T47D (cell line): ENCODE measurements around the gene PPFIA2.

Experiments
- DNase-seq, 2 experiments: peaks; one replicate each; pipeline versions ENCODE4 v3.0.0 to v3.0.0-alpha.2; 2011 to 2012; ENCODE audit warnings: low read depth in 1 of 2, low spot score in 1 of 2
- JUND ChIP-seq: IDR thresholded peaks from 2 replicates; pipeline ENCODE4 v1.6.1; 2012; ENCODE audit warnings: low read depth
- in situ Hi-C: cut with HindIII; loops from 2 replicates; pipeline ENCODE4 v1.10.0; 2016; ENCODE audit warnings: low sequenced_read_pairs, low pct_unique_long_range_greater_than_20kb

PPFIA2 gene

DNA sequence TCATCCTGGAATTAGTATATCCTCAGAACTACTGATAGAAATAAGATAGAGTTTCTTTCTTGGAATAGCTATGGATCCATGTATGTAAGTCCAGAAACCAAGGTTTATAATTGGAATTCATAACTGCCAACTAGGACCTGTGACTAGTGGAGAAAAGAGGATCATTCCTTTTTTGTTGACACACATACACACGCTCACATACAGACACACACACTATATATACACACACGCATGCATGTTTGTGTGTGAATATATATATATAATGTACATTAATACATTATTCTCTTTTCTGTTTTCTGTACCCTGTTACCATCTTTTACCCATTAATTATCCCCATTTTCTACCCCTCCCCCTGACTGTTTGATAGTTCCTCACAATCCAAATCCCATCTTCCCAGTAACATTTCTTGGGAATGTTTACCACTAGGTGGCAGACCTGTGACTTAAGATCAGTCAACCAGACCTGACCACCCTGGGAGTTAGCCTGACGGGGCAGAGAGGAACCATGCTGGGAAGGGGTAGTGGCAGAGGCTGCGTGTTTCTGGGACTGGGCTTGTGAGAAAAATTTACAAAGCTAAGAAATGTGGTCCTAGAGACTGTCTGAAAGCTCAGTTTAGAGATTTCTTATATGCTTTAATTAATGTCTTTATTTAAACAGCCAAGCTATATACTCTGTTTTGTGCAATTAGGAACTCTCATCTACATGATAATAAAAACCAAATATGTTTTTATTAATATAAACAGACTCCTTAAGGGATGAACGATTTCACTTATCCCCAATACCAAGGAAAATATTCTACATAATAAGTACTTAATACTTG, 308.0 kb downstream of the PPFIA2 start:
- in situ Hi-C loops = no loop called here
- TF ChIP-seq JUND = no peak
- DNase-seq = peak; percentile 40 to 86

DNA sequence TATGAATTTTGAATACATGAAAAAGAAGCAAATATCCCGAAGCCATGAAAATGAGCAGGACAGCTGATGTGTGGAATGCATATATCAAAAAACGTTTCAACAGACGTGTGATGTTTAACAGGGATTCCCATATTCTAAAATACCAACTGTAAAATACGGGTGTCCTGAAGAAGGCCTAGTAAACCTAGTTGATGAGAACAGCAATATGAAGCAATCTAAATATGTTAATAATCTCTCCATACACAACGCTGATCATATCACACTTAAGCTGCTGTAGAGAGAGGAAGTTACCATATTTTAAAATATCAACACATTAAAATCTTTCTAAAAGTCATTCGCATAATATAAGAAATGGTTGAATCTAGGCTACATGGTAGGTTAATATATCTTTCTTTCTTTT, 317.5 kb downstream of the PPFIA2 start:
- no peak for DNase-seq
- in situ Hi-C loops = no loop called here
- TF ChIP-seq JUND = no peak

DNA sequence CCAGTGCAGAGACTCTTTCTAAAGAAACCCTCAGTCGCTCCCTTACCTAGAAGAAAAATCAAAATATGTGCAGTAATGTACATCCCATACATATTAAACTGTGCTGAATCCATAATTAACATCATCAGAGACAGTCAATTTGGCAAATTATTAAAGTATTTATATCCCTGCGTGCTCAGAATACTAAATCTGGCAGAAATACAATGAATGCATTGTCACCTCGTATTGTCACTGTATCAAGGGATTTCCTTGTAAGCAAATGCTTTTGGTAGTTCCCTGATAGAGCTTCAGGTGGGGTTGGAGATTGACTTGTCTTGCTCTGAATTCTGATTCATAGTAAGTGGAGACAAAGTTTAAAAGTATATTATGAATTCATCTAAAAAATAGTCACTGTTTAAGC, 319.1 kb downstream of the PPFIA2 start:
- in situ Hi-C loops = no loop called here
- no peak for TF ChIP-seq JUND
- no peak for DNase-seq

DNA sequence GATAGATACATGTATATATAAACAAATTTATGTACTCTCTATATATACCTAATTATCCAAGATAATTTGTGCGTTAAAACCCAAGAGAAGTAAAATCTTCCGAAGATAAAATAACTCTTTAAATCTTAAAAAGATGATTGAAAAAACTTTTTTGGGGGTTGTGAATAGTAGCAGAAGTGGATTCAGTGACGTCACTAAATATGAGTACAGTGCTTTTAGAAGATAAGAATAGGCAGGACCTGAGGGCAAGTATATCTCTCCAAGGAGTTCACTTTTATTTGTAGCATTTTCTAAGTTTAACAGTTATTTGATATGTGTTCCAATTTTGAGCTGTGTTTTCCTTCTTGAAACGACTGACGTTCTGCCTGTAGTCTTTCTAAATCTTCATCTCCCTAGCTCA, 319.8 kb downstream of the PPFIA2 start:
- DNase-seq = no peak
- TF ChIP-seq JUND = no peak
- in situ Hi-C loops = no loop called here

DNA sequence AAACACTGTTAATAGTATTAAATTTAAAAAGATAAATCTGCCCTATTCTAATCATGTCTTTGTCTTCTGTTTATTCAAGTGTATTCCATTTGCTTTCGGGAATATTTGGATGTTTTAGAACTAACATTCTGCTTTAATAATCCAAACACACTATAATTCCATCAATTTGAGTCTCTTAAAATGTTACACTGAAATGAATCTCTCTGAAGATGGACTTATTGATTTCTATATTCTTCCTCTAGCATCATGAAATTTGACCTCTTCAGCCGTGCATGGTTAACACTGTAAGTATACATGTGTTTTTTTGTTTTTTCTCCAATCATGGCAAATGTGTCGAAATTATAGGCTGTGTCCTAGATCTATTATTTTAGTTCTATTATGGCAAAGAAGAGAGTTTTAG, 342.1 kb downstream of the PPFIA2 start:
- in situ Hi-C loops = no loop called here
- no peak for TF ChIP-seq JUND
- no peak for DNase-seq

DNA sequence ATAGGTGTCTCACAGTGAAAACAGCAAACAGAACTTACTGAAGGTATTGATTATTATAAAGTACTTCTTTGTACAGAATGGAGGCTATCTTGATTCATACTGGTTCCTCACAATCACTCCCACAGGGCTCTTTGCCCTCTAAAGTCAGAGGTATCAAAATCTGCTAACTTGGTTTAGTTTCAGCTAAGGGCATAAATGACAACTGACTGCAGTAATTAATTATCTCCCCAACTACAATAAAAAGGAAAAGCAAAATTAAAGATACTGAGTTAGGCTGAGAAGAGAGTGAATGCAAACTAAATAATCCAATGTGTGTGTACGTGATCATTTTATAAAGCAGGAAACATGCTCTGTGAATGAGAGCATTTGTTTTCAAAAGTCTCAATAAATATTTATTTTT, 342.6 kb downstream of the PPFIA2 start:
- TF ChIP-seq JUND = no peak
- DNase-seq = no peak
- in situ Hi-C loops = no loop called here

DNA sequence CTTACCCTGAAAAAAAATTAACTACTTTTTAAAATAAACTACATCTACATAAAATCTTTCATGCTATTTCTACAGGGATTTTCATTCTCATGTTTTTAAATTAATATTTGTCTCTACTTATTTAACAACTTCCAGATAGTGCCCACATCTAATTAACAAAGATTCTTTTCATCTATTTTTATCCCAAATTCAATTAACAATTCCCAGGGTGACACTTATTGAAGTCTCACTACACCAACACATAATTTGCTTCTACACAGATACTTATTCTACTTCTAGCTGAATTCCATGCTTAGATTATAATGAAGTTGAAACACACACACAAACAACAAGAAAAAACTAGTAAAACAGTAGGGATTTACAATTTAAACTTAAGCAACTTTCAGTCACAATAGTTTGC, 344.7 kb downstream of the PPFIA2 start:
- in situ Hi-C loops = no loop called here
- no peak for TF ChIP-seq JUND
- DNase-seq = no peak

DNA sequence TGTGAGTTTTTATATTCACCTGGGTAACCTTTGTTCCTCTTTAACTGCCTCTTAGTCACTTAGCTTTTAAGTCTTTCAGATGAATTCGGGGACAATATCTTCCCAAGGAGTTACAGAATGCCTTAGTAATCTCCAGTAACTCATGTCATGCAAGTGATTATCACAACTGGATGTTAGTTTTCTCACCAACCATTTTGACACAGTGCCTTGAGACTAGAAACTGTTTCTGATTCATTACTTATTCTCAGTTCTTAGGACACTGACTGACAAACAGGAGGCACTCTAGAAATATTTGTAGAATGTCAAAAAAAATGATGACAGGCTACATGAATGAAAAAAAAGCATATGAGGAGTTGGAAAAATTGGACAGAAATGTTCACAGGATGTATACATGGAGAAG, 346.2 kb downstream of the PPFIA2 start:
- TF ChIP-seq JUND = no peak
- in situ Hi-C loops = no loop called here
- DNase-seq = no peak

DNA sequence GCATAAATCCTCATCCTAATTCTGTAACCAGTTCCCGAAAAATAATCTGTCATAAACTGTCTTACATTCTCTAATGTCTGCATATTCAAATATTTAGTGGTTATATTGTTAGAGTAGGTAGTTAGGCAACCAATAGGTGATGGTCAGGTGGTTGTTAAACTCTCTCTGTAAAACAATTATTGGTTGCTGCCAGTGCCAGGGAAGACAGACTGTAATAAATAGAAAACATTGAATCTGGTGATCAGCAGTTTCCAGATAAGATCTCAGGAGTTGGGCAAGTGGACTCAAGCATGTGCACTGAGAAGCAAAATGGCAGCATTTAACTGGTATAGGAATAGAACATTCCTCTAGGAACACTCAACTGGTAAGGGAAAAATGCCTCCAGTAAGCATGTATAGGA, 355.8 kb downstream of the PPFIA2 start:
- DNase-seq = no peak

DNA sequence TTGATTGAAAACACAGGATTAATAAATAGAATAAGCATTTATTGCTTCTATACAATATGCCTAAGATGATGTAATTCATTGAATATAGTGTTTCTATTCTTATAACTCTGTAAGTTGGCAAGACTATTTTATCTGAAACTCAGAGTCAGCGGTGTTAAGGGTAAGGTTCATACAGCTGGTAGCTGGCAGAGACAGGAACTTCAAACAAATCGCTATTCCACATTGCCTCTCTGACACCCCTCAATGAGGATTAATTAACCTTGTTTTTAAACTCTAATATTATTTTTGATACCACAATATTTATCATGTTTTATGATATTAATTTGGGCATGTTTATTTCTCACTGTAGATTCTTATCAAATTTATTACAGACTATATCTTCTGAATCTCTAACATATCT, 357.9 kb downstream of the PPFIA2 start:
- in situ Hi-C loops = no loop called here
- no peak for TF ChIP-seq JUND
- no peak for DNase-seq

More for the DNA sequence above, 355.8 kb downstream of the PPFIA2 start:
- in situ Hi-C loops = no loop called here
- TF ChIP-seq JUND = no peak

DNA sequence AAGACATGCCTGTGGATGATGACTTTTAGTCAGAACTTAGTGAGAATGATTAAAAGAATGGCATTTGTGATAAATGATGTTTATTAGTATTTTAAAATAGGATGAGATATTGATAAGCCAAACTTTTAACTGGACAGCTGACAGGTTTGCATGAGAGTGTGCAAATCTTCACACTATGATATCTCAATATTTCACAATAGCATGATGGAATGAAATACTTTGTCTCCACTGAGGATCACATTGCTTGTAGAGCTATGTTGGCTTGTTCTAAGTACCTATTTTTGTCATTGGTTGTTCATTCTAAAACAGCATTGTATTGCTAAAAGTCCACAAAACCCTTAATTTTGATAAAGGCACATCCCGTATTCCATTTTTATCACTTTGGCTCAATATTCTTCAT, 359.1 kb downstream of the PPFIA2 start:
- in situ Hi-C loops = no loop called here
- no peak for TF ChIP-seq JUND
- DNase-seq = no peak

DNA sequence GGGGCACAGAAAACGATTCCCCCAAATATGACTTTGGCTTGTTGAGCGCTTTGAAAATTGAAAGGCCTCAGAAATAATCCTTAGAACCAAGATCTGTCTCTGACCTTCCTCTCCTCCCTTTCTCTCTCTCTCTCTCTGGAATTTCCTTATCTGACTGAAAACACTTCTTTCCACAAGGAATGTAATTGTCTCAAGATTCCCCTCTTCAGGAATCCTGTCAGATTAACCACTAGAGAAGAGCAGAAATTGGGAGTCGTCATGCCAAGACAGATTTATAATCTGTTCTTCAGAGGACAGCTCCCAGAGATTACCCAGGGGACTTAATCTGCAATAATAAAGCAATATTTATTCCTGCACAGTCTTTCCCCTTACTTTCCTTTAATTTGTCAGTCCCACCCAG, 363.7 kb downstream of the PPFIA2 start:
- TF ChIP-seq JUND = no peak
- in situ Hi-C loops = no loop called here
- no peak for DNase-seq

DNA sequence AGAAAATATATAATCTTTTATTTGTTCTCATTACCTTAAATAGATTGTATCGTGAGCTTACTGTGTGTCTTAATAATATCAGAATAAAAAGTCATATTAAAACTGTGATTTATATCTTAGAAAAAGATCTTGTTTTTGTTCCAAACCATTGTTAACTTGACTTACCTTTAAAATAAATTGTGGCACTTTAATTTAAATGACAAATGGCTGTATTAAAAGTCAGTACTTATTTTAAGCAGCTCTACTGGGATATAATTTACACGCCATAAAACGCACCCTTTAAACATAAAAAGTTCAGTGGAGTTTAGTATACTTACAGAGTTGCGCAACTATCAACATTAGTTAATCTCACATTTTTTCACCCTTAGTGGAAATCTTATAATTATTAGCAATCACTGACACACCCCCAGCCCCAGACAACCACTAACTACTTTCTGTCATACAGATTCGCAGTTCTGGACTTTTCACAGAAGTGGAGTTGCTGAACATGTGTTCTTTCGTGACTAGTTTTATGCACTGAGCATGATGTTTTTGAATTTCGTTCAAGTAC, 369.5 kb downstream of the PPFIA2 start:
- TF ChIP-seq JUND = no peak
- no peak for DNase-seq
- in situ Hi-C loops = no loop called here

DNA sequence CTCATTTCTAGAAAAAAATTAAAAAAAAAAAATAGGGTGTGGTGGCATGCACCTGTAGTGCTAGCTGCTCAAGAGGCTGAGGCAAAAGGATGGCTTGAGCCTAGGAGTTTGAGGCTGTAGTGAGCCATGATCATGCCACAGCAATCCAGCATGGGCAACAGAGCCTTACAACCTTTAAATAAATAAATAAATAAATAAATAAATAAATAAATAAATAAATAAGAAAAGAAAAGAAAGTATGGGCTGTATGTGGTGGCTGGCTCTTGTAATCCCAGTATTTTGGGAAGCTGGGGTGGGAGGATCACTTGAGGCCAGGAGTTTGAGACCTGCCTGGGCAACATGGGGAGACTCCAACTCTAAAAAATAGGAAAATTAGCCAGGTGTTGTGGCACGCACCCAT, 373.0 kb downstream of the PPFIA2 start:
- TF ChIP-seq JUND = no peak
- no peak for DNase-seq
- in situ Hi-C loops = no loop called here
